ENCODE measurements around the gene SPACA6. TPM values are rescaled to one million over a fixed set of nuclear protein-coding genes. Genes with fewer than 3 reads are reported as not detected.

SPACA6 gene
- total RNA-seq, 6 experiments from 2014 or later: 12.2 to 14.9 (median 13.3) TPM

DNA sequence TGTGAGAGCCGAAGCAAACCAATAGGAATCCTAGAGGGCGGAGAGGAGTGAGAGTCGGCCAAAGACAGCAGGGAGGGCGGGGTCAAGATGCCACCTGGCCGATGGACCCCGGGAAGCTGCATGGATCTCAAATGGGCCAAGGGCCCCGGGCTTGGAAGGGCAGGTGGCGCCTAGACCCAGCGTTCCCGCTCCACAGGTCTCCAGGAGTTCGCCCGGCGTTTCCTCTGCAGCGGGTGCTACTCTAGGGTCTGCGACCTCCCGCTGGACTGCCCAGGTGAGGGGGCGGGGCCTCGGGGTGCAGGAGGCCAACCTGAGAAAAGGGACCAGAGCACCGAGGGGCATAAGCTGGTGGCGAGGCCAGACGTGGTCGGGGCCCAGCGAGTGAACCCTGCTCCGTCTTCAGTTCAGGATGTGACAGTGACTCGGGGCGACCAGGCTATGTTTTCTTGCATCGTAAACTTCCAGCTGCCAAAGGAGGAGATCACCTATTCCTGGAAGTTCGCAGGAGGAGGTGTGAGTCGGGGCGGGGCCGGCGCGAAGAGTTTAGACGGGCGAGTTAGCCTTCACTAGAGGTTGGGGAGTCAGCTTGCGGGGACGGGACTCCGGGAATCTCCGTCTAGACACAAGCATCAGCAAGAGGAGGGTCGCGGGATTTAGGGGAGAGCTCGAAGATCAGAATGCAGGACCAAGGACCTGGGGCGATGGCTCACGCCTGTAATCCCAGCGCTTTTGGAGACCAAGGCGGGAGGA lies 9.9 kb downstream of the SPACA6 start:
- TF ChIP-seq, protein P1, sequence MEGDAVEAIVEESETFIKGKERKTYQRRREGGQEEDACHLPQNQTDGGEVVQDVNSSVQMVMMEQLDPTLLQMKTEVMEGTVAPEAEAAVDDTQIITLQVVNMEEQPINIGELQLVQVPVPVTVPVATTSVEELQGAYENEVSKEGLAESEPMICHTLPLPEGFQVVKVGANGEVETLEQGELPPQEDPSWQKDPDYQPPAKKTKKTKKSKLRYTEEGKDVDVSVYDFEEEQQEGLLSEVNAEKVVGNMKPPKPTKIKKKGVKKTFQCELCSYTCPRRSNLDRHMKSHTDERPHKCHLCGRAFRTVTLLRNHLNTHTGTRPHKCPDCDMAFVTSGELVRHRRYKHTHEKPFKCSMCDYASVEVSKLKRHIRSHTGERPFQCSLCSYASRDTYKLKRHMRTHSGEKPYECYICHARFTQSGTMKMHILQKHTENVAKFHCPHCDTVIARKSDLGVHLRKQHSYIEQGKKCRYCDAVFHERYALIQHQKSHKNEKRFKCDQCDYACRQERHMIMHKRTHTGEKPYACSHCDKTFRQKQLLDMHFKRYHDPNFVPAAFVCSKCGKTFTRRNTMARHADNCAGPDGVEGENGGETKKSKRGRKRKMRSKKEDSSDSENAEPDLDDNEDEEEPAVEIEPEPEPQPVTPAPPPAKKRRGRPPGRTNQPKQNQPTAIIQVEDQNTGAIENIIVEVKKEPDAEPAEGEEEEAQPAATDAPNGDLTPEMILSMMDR (IDR thresholded peaks at IDR 0.05): no peak
- no peak for DNase-seq
- Mint-ChIP-seq H3K36me3 (ENCODE audit: low read depth) (peaks cover 86% of the 10 kb centered on the region), H3K9me3 (no peaks in the 10 kb centered on the region), H3K4me1 (ENCODE audit: low read depth) (peaks cover 43% of the 10 kb centered on the region), H3K27me3 (ENCODE audit: insufficient read depth) (no peaks in the 10 kb centered on the region; the same call in none of the 2 replicates), H3K27ac (peak overlapping the region; percentile 78), H3K4me3 (peak overlapping the region; percentile 89)

DNA sequence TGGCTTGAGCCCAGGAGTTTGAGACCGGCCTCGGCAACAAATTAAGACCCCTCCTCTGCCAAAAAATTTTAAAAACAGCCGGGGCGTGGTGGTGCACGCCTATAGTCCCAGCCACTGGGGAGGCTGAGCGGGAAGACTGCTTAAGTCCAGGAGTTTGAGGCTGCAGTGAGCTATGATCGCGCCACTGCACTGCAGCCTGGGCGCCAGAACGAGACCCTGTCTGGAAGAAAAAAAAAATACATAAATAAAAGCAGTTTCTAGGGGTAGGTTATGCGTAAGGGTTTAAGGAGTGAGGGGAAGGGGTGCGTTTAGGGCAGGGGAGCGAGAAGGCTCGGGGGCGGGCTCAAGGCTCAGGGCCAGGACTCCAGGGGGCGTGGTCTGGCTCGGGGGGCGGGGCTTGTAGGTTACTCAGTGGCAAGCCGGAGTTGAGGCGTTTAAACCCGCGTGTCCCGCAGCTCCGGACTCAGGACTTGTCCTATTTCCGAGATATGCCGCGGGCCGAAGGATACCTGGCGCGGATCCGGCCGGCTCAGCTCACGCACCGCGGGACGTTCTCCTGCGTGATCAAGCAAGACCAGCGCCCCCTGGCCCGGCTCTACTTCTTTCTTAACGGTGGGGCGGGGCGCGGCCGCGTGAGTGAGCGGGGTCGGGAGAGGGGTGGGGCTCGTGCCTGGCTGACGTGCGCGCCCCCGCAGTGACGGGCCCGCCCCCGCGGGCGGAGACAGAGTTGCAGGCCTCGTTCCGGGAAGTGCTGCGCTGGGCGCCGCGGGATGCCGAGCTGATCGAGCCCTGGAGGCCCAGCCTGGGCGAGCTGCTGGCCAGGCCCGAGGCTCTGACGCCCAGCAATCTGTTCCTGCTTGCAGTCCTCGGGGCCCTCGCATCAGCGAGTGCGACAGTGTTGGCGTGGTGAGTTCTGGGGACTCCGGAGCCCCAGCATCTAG lies 10.7 kb downstream of the SPACA6 start:
- DNase-seq: peak; percentile 82
- Mint-ChIP-seq H3K27ac (peak overlapping the region; percentile 82), H3K4me1 (ENCODE audit: low read depth) (peaks cover 44% of the 10 kb centered on the region), H3K4me3 (peak overlapping the region; percentile 89), H3K9me3 (no peaks in the 10 kb centered on the region), H3K36me3 (ENCODE audit: low read depth) (peaks cover 86% of the 10 kb centered on the region), H3K27me3 (ENCODE audit: insufficient read depth) (peaks cover 2% of the 10 kb centered on the region)
- TF ChIP-seq, protein P1 (IDR thresholded peaks at IDR 0.05): peak; percentile 74

DNA sequence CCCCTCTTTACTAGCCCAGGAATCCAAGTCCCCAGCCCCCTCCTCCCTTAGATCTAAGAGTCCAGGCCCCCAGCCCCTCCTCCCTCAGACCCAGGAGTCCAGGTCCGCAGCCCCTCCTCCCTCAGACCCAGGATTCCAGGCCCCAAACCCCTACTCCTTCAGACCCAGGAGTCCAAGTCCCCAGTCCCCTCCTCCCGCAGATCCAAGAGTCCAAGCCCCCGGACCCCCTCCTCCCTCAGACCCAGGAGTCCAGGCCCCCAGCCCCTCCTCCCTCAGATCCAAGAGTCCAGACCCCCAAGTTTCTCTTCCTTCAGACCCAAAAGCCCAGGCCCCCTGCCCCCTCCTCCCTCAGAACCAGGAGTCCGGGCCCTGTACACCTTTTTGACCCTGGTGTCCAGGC lies 11.5 kb downstream of the SPACA6 start:
- H3K9me3 Mint-ChIP-seq: no peaks in the 10 kb centered on the region
- peak overlapping the region; percentile 89 for H3K4me3 Mint-ChIP-seq
- peaks cover 5% of the 10 kb centered on the region for H3K27me3 Mint-ChIP-seq (ENCODE audit: insufficient read depth)
- H3K27ac Mint-ChIP-seq: peak overlapping the region; percentile 82
- no peak for DNase-seq
- TF ChIP-seq, protein P1 (IDR thresholded peaks at IDR 0.05): no peak
- peaks cover 80% of the 10 kb centered on the region for H3K36me3 Mint-ChIP-seq (ENCODE audit: low read depth)
- peaks cover 49% of the 10 kb centered on the region for H3K4me1 Mint-ChIP-seq (ENCODE audit: low read depth)

DNA sequence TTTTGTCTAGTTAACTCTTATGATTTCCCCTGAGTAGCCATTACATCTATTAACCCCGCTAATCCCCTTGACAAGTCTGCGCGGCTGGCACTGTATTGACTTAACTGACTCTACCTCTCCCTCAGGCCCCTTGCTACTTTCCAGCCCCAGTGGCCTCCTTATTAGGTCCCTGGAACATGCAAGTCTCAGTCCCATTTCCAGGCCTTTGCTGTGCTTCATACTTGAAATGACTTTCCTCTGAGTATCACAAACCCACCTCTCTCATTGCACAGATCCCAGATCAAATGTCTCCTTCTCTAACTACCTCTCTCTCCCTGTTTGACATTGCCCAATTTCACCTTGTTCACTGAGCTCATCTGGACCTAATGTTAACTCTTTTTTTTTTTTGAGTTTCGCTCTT lies 13.2 kb downstream of the SPACA6 start:
- Mint-ChIP-seq H3K36me3 (ENCODE audit: low read depth) (peaks cover 73% of the 10 kb centered on the region), H3K4me3 (peak overlapping the region; percentile 73), H3K27me3 (ENCODE audit: insufficient read depth) (peaks cover 5% of the 10 kb centered on the region), H3K4me1 (ENCODE audit: low read depth) (peaks cover 59% of the 10 kb centered on the region), H3K27ac (peak overlapping the region; percentile 50), H3K9me3 (no peaks in the 10 kb centered on the region)
- DNase-seq: no peak
- TF ChIP-seq, protein P1 (IDR thresholded peaks at IDR 0.05): no peak

DNA sequence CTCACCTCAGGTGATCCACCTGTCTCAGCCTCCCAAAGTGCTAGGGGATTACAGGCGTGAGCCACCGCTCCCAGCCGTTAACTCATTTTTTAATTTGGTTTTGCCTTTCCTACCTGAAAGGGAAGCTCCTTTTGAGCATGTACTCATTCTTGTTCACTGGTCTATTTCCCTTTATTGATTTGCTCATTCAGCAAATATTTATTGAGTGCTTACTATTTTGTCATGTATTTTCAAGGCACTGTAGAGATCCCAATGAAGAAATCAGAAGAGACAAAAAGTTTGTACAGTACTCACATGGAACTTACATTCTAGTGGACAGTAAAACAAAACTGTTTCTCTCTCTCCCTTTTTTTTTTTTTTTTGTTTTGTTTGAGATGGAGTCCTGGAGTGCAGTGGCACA lies 13.8 kb downstream of the SPACA6 start:
- Mint-ChIP-seq H3K27me3 (ENCODE audit: insufficient read depth) (peaks cover 5% of the 10 kb centered on the region), H3K9me3 (no peaks in the 10 kb centered on the region), H3K4me3 (no peak overlapping the region), H3K27ac (no peak overlapping the region), H3K4me1 (ENCODE audit: low read depth) (peaks cover 59% of the 10 kb centered on the region), H3K36me3 (ENCODE audit: low read depth) (peaks cover 67% of the 10 kb centered on the region)
- TF ChIP-seq, protein P1 (IDR thresholded peaks at IDR 0.05): no peak
- no peak for DNase-seq
